ENCODE results near the gene RCC1. TPM values are rescaled to one million over a fixed set of nuclear protein-coding genes. Genes with fewer than 3 reads are reported as not detected.
A peak's percentile ranks its signal among the peaks of the same experiment; 100 is the strongest.
"Not testable (repeated sequence)": the region's sequence is repeated elsewhere in the genome, so short reads cannot be mapped to it uniquely, and the experiment has no call there.

RCC1 gene
- total RNA-seq, 1 donor from 2014 or later, result 23.7 TPM

DNA sequence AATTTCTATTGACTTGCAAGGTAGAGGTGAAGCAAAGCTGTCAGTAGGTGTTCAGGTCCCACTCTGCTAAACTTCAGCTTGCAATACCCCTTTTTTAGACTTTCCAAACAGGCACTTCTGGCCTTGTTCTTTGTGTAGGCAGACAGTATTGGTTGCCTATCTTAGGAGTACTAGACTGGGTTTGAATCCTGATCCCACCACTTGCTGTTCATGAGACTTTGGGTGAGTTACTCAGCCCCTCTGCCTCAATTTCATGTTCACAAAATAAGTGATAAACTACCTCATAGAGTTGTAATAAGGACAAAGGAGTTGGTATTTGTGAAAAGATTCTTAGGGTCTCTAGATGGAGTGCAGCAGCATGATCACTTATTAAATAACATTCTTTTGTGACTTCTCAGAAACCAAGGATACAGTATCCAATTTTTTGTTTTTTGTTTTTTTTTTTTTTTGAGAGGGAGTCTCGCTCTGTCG is 5.2 kb downstream of the RCC1 start:
- Mint-ChIP-seq H3K4me3 (ENCODE audit: unreplicated experiment) (peak overlapping the region; percentile 99), H3K27ac (ENCODE audit: unreplicated experiment) (peak overlapping the region; percentile 100), H3K4me1 (ENCODE audit: low read depth, unreplicated experiment) (peaks cover 20% of the 10 kb centered on the region), H3K9me3 (ENCODE audit: unreplicated experiment) (no peaks in the 10 kb centered on the region), H3K36me3 (ENCODE audit: low read depth, unreplicated experiment) (peaks cover 37% of the 10 kb centered on the region), H3K27me3 (ENCODE audit: low read depth, unreplicated experiment) (no peaks in the 10 kb centered on the region)
- FAIRE-seq (no peak), DNase-seq (ENCODE audit: low read depth) (peak; percentile 17)
- Histone ChIP-seq H3K27ac (ENCODE audit: low read depth, low read length) (peak overlapping the region; percentile 47), H3K4me2 (ENCODE audit: low read length) (peak overlapping the region; percentile 88), H3K27me3 (ENCODE audit: insufficient read depth, low read length) (no peaks in the 10 kb centered on the region), H3K9me3 (ENCODE audit: insufficient read depth, low read depth, low read length) (no peaks in the 10 kb centered on the region), H3K79me2 (ENCODE audit: insufficient read depth, low read length) (peaks cover 44% of the 10 kb centered on the region), H3K9ac (ENCODE audit: low read length) (peak overlapping the region; percentile 94), H3K4me1 (ENCODE audit: insufficient read depth, low read length) (peaks cover 25% of the 10 kb centered on the region), H2AFZ (ENCODE audit: low read depth, low read length) (no peak overlapping the region), H3K36me3 (ENCODE audit: insufficient read depth, low read length) (peaks cover 48% of the 10 kb centered on the region), H3K4me3 (ENCODE audit: insufficient read depth, low read depth, low read length) (peak overlapping the region; percentile 92), H4K20me1 (ENCODE audit: insufficient read depth, low read length) (peaks cover 80% of the 10 kb centered on the region)
- no peak for TF ChIP-seq EZH2 (IDR thresholded peaks at IDR 0.05; ENCODE audit: insufficient read depth, low read length)
- TF ChIP-seq, protein P1, sequence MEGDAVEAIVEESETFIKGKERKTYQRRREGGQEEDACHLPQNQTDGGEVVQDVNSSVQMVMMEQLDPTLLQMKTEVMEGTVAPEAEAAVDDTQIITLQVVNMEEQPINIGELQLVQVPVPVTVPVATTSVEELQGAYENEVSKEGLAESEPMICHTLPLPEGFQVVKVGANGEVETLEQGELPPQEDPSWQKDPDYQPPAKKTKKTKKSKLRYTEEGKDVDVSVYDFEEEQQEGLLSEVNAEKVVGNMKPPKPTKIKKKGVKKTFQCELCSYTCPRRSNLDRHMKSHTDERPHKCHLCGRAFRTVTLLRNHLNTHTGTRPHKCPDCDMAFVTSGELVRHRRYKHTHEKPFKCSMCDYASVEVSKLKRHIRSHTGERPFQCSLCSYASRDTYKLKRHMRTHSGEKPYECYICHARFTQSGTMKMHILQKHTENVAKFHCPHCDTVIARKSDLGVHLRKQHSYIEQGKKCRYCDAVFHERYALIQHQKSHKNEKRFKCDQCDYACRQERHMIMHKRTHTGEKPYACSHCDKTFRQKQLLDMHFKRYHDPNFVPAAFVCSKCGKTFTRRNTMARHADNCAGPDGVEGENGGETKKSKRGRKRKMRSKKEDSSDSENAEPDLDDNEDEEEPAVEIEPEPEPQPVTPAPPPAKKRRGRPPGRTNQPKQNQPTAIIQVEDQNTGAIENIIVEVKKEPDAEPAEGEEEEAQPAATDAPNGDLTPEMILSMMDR (IDR thresholded peaks at IDR 0.05; ENCODE audit: insufficient read depth, low read depth, low read length), result no peak

DNA sequence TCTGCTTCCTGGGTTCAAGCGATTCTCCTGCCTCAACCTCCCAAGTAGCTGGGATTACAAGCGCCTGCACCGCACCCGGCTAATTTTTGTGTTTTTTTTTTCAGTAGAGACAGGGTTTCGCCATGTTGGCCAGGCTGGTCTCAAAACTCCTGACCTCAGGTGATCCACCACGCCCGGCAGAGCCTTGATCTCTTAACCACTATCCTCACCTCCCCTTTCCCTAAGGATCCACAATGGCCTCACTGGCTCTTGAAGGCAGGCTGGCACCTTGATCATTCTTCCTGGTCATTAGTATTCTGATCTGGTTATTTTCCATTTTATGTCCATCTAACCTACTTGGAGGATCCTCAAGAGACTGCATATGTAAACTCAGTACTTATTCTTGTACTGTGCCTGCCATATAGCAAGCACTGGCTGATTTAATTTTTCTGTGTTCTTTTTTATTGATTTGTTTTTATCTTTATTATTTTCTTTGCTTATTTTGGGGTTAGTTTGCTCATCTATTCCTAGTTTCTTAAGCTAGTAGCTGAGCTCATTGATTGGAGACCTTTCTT is 6.3 kb downstream of the RCC1 start:
- DNase-seq (ENCODE audit: low read depth), result no peak
- Mint-ChIP-seq H3K27ac (ENCODE audit: unreplicated experiment) (peak overlapping the region; percentile 92), H3K4me1 (ENCODE audit: low read depth, unreplicated experiment) (peaks cover 20% of the 10 kb centered on the region), H3K9me3 (ENCODE audit: unreplicated experiment) (no peaks in the 10 kb centered on the region), H3K27me3 (ENCODE audit: low read depth, unreplicated experiment) (no peaks in the 10 kb centered on the region), H3K4me3 (ENCODE audit: unreplicated experiment) (peak overlapping the region; percentile 62), H3K36me3 (ENCODE audit: low read depth, unreplicated experiment) (peaks cover 30% of the 10 kb centered on the region)
- Histone ChIP-seq H3K9ac (ENCODE audit: low read length) (no peak overlapping the region), H2AFZ (ENCODE audit: low read depth, low read length) (no peak overlapping the region), H3K79me2 (ENCODE audit: insufficient read depth, low read length) (peaks cover 33% of the 10 kb centered on the region), H3K27me3 (ENCODE audit: insufficient read depth, low read length) (no peaks in the 10 kb centered on the region), H3K4me2 (ENCODE audit: low read length) (peak overlapping the region; percentile 33), H3K27ac (ENCODE audit: low read depth, low read length) (no peak overlapping the region), H3K4me3 (ENCODE audit: insufficient read depth, low read depth, low read length) (no peak overlapping the region), H3K9me3 (ENCODE audit: insufficient read depth, low read depth, low read length) (no peaks in the 10 kb centered on the region), H3K4me1 (ENCODE audit: insufficient read depth, low read length) (peaks cover 25% of the 10 kb centered on the region), H4K20me1 (ENCODE audit: insufficient read depth, low read length) (peaks cover 80% of the 10 kb centered on the region), H3K36me3 (ENCODE audit: insufficient read depth, low read length) (peaks cover 43% of the 10 kb centered on the region)
- FAIRE-seq, result no peak
- TF ChIP-seq, protein P1 (IDR thresholded peaks at IDR 0.05; ENCODE audit: insufficient read depth, low read depth, low read length), result no peak
- TF ChIP-seq EZH2 (IDR thresholded peaks at IDR 0.05; ENCODE audit: insufficient read depth, low read length), result no peak

DNA sequence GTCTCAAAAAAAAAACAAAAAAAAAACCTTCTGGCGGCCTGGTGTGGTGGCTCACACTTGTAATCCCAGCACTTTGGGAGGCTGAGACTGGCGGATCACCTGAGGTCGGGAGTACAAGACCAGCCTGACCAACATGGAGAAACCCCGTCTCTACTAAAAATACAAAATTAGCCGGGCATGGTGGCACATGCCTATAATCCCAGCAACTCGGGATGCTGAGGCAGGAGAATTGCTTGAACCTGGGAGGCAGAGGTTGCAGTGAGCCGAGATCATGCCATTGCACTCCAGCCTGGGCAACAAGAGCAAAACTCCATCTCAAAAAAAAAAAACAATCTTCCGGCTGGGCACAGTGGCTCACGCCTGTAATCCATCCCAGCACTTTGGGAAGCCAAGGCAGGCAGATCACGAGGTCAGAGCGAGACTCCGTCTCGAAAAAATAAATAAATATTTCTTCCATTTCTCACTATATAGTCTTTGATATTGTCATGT is 8.6 kb downstream of the RCC1 start:
- not testable (repeated sequence) for H3K4me2 ChIP-seq (ENCODE audit: low read length); H3K4me3 ChIP-seq (ENCODE audit: insufficient read depth, low read depth, low read length); H3K9me3 ChIP-seq (ENCODE audit: insufficient read depth, low read depth, low read length); H2AFZ ChIP-seq (ENCODE audit: low read depth, low read length); H3K27me3 Mint-ChIP-seq (ENCODE audit: low read depth, unreplicated experiment); H3K27ac ChIP-seq (ENCODE audit: low read depth, low read length); H3K9me3 Mint-ChIP-seq (ENCODE audit: unreplicated experiment); H3K4me3 Mint-ChIP-seq (ENCODE audit: unreplicated experiment); H3K27me3 ChIP-seq (ENCODE audit: insufficient read depth, low read length); H3K27ac Mint-ChIP-seq (ENCODE audit: unreplicated experiment); H3K9ac ChIP-seq (ENCODE audit: low read length); FAIRE-seq
- peaks cover 18% of the 10 kb centered on the region for H3K36me3 Mint-ChIP-seq (ENCODE audit: low read depth, unreplicated experiment)
- Histone ChIP-seq H3K36me3 (ENCODE audit: insufficient read depth, low read length) (peaks cover 25% of the 10 kb centered on the region), H4K20me1 (ENCODE audit: insufficient read depth, low read length) (peaks cover 74% of the 10 kb centered on the region), H3K4me1 (ENCODE audit: insufficient read depth, low read length) (peaks cover 26% of the 10 kb centered on the region), H3K79me2 (ENCODE audit: insufficient read depth, low read length) (peaks cover 20% of the 10 kb centered on the region)
- peaks cover 20% of the 10 kb centered on the region for H3K4me1 Mint-ChIP-seq (ENCODE audit: low read depth, unreplicated experiment)
- DNase-seq (ENCODE audit: low read depth), result peak; percentile 16
